SK-N-MC (cell line): ENCODE measurements around the gene CD93.

ENCODE experiments used
- EZH2 ChIP-seq: fragments of 200-600 bp; sonication (generic); IDR thresholded peaks from one replicate; pipeline ENCODE4 v1.6.1; 2017; ENCODE audit warnings: antibody characterized with exemption
- FOXP2 ChIP-seq: optimal IDR thresholded peaks from 2 replicates; pipeline ENCODE3; 2011; ENCODE audit warnings: mild to moderate bottlenecking, moderate library complexity; ENCODE audit not compliant: insufficient read depth; ENCODE audit errors: extremely low read length, control extremely low read depth
- POLR2AphosphoS5 ChIP-seq: IDR thresholded peaks from 2 replicates; pipeline ENCODE4 v1.6.1; 2012; ENCODE audit warnings: mild to moderate bottlenecking, low read depth, low read length, borderline replicate concordance

GRCh38 chr20:23106271-23106851 lies 20.2 kb upstream of the CD93 start:
- TF ChIP-seq POLR2AphosphoS5 (no peak), EZH2 (no peak), FOXP2 (no peak)
